Measurements from ENCODE around the gene SCYL3.
A peak's percentile ranks its signal among the peaks of the same experiment; 100 is the strongest.

The SCYL3 gene

DNA sequence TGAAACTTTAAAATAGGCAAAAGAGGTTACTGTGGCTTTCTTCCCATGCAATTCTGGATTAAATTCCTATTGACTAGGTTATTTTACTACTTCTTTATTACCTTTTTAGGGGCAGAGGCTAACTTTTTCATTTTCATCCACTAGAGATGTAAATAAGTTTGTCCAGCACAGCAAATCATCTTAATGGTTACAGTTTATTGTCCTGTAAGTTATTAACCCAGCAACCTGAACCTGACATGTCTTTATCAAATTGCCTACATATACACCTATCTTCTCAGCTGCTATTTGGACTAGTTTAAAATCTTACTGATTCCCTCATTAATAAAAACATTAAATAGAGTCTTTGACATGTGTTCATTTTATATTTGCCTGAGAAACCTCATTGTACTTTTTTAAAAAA lies 6.9 kb upstream of the SCYL3 start:
- FAIRE-seq (no peak), DNase-seq (ENCODE audit: insufficient read length, low spot score) (no peak)

DNA sequence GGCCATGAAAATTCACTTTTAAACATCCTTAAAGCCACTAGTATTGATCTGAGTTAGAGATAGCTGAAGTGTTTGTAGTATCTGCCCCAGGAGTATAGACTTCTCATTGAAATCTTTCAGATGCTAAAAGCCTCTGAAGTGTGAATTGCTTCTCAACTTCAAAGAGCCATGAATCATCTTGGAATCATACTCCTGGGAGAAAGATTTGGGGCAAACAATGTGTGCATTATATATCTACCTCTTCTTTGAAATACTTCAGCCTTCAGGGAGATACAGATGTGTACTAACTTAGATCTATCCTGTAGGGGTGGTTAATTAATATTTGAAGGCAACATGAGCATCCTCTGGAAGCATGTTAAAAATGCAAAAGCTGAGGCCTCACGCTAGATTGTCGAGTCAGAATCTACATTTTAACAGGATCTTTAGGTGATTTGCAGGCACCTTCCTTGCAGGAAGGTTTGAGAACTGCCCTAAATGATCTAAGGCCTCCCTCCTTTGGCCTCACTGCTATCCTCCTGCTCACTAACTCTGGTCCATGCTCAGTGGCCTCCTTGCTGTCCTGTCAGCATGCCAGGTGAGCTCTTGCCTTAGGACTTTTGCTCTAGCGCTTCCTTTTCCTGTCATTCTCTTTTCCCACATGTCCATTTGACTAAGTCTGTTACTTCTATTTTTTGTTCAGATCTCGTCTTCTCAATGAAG lies 6.0 kb upstream of the SCYL3 start:
- FAIRE-seq, result no peak
- DNase-seq (ENCODE audit: insufficient read length, low spot score), result no peak

DNA sequence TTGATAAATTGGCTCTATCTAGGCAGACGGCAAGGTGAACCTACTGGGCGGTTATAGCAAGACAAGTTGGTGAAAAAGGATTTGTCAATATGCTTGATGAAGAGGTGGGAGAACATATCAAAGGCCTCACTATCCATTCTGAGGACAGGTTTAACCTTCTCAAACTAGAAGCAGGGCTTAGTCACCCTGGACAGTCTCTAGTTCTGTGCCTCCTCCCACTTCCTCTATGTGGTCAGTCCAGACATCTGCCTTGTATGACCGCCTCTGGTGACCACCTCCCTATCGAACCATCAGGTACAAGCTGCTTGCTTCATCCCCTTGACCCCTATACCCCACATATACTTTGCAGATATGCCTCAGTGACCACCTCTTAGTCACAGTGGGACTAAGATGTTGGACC lies 2.3 kb upstream of the SCYL3 start:
- no peak for FAIRE-seq
- no peak for DNase-seq (ENCODE audit: insufficient read length, low spot score)

DNA sequence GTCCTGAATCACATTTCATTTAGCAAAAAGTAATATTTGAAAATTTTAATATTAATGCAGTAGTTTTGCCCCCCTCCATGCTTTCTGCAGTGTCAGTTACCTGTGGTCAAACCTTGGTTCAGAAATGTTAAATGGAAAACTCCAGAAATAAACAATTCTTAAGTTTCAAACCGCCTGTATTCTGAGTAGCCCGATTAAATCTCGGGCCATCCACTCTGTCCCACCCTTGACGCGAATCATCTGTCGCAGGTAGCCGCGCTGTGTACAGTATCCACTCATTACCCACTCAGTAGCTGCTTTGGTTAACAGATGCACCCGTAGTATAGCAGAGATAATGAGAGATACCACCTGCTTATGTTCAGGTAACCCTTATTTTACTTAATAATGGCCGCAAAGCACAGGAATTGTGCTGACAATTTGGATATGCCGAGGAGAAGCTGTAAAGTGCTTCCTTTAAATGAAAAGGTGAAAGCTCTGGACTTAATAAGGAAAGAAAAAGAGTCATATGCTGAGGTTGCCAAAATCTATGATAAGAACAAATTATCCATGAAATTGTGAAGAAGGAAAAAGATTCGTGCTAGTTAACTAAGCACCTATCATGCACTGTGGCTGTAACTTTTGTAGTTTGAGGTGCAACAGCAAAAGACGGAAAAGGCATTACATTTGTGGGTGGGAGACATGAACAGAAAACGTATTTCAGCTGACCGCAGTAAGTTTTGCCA lies 889 bp upstream of the SCYL3 start:
- DNase-seq (ENCODE audit: insufficient read length, low spot score) (no peak), FAIRE-seq (peak; percentile 26)

DNA sequence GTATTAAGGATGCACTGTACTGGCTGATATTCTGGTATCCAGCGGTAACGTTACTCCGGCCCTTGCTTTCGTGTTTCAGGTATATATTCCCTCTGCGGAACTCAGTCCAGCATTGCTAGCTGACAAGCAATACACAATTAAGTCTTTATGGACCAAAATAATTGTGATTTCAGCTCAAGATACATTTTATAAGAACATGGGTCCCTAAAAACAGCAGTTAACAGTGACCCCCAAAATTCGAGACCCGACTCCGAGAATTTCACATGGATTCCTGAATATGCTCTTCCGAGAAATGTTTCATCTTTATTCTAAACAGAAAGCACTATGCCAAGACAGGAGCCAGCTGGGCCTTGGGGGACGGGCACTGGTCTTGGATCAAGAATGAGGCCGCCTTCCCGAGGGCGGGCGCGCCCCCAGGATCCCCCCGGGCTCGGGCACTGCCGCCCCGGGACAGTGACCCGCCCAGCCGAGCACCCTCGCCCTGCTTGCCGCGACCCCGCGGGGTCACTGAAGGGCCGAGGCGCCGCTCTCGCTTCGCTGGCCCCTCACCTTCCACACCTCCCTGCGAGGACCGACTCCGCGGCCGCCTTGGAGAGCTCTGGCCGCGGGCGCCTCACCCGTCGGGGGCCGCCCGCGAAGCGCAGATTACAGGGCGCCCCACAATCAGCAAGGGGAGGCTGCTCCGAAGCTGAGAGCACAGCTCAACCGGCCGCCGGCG lies 610 bp downstream of the SCYL3 start:
- DNase-seq (ENCODE audit: insufficient read length, low spot score), result no peak
- FAIRE-seq, result no peak

DNA sequence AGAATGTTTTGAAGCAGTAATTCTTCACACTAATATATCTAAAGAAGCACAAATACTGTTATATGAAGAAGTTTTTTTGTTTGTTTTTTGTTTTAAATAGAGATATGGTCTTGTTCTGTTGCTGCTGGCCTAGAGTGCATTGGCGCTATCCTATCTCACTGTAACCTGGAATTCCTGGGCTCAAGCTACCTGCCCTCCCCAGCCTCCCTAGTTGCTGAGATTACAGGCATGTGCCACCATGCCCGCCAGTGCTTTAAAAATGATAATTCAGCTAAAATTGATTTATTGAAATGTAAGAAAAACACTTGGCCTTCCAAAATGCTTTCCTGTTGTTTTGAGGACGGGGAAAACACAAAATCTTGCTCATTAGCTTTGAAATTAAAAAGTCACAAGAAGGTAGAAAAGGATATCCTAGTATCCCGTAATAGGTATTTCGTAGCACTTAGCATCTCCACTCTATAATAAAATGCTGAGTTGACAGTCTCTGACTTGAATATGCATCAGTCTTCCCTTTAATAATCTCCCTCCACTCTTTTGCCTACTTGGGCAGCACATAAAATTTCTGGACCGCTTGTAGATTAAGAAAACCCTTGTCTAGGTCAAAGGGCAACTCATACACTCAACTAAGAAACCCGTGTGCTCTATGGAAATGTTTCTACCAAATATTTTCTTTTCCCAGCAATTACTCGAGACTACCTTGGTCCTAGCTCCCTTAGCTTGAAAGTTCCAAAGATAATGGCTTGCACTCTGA lies 1.3 kb downstream of the SCYL3 start:
- no peak for DNase-seq (ENCODE audit: insufficient read length, low spot score)
- no peak for FAIRE-seq

DNA sequence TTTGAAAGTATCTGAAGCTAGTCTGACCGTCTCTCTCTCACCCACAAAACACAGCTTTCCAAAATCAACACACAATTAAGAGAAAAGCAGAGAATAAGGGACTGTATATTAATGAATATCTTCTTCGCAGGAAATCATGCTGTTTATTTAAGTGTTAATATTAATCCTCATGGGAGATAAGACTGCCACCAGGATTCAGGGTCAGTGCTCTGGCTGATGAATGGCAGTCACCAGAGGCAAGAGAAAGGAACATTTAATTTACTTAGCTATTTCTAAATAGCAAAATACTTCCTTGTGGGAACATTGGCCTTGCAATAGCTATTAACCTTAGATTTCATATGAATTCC lies 2.2 kb downstream of the SCYL3 start:
- FAIRE-seq (no peak), DNase-seq (ENCODE audit: insufficient read length, low spot score) (no peak)

DNA sequence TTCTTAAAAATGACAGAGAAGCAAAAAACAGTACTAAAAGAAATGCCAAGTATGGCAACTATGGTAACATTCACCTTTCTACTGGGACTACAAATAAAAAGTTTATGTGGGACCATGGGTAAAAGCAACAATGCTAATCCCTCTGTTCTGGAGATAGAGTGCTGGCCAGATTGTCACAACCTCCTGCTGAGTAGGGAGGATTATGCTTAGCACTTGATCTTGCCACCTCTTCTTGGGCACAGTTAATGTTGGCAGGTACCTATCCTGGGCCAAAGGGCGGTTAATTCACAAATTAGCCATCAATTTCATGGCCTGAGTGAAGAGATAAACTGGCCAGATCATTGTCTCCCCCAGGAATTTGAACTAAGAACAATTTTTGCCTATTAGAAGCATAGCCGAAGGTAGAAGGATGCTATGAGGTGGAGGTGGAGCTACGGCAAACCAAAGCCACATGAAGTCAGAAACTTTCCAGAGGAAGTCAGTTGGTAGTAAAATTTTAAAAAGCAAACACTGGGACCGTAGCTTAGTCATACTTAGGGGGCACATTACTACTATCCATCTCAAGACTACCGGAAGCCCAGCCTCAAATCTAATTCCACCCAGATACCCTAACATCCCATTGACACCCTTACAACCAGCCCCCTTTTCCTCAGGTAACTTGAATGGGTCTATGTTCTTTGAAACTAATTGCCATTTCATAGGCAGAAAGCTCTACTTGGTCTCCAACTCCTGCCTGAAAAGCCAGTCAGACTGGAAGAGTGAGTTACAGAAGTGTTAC lies 2.7 kb downstream of the SCYL3 start:
- DNase-seq (ENCODE audit: insufficient read length, low spot score) (no peak), FAIRE-seq (peak; percentile 79)

DNA sequence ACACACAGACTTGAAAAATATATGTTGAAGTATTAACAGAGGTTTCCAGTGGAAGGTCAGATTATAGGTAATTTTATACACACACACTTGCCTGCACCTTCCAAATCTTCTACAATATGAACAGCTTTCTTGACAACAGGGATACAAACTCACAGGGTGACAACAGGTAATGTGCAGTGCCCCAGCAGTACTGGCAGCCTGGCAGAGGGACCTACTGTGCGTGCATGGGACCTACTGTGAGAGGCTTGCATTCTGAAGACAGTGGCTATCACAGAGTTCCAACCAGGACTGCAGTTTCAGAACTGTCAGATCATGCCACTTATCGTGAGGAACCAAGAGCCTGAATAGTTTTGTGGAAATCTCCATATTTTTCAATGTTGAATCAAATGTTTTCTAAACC lies 3.8 kb downstream of the SCYL3 start:
- DNase-seq (ENCODE audit: insufficient read length, low spot score) (no peak), FAIRE-seq (no peak)

DNA sequence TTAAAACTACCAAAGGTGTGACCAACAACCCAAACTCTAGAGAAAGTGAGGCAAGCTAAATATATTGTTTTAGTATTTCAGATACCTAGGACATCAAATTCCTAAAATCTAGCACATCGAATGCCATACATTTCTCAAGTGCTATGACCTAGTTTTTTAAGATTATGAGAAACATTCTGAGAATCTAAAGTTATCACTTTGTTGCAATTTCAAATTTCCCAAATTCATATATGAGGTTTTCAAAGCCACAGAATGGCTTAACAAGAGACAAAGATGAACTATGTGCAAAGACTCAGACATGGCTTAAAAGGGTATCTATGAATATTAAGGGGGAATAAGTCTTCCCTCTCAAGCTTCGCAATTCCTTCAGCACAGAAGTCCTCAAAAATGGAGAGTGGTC lies 6.8 kb downstream of the SCYL3 start:
- no peak for FAIRE-seq
- no peak for DNase-seq (ENCODE audit: insufficient read length, low spot score)

DNA sequence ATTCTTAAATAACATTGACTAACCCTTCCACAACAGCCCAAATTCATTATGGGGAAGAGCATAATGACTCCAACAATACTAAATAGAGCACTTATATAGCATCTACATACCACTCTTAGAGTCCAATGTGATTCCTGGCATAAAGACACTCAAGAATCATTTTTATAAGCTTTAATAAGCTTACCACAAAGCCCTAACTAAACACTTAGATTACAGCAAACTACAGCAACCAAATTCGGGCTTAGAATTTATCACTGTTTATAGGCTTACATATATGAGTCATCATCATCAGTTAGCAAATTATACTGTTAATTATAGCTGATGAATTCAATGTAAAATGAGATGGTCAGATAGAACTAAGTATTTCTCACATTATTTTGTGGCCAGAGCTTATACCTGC lies 7.3 kb downstream of the SCYL3 start:
- DNase-seq (ENCODE audit: insufficient read length, low spot score), result no peak
- no peak for FAIRE-seq

DNA sequence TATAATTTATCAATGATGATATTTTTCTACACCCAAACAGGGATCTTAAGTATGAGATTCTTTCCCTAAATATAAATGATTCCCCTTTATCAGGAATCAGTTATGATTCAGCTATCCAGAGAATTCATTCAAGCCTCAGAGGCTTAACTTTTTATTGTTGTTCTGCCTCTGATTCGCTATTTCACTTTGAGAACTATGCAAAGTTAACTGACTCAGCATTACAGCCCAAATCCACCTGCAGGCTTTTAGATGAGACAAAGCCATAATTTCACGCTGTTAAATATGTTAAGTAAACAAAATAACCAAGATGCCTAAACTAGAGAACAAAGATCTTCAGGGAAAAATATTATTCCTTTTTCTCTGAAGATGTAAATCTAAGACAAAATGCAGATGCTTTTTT lies 8.5 kb downstream of the SCYL3 start:
- DNase-seq (ENCODE audit: insufficient read length, low spot score) (no peak), FAIRE-seq (no peak)

DNA sequence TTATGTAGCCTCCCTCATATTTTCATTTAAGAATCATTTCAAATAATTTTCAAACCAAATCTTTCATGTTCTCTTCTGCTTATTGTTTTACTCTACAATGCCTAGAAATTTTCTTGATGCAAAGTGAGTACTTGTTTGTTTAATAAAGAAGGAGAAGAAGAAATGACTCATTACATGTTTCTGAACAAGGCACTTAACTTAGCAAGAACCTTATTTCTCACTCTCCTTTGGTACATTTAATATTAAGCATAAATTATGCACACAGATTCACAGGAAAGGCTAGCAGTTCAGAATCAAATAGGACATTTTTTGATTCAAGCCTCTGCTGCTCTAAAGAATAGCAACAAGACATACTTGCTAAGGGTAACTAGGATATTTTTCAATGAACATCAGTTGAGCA lies 9.1 kb downstream of the SCYL3 start:
- no peak for FAIRE-seq
- no peak for DNase-seq (ENCODE audit: insufficient read length, low spot score)

DNA sequence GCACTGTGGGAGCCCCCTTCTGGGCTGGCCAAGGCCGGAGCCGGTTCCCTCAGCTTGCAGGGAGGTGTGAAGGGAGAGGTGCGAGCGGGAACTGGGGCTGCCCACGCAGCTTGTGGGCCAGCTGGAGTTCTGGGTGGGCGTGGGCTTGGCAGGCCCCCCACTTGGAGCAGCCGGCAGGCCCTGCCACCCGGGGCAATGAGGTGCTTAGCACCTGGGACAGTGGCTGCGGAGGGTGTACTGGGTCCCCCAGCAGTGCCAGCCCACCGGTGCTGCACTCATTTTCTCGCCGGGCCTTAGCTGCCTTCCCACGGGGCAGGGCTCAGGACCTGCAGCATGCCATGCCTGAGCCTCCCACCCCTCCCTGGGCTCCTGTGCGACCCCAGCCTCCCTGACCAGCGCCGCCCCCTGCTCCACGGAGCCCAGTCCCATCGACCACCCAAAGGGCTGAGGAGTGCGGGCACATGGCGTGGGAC lies 11.6 kb downstream of the SCYL3 start:
- FAIRE-seq (no peak), DNase-seq (ENCODE audit: insufficient read length, low spot score) (no peak)

DNA sequence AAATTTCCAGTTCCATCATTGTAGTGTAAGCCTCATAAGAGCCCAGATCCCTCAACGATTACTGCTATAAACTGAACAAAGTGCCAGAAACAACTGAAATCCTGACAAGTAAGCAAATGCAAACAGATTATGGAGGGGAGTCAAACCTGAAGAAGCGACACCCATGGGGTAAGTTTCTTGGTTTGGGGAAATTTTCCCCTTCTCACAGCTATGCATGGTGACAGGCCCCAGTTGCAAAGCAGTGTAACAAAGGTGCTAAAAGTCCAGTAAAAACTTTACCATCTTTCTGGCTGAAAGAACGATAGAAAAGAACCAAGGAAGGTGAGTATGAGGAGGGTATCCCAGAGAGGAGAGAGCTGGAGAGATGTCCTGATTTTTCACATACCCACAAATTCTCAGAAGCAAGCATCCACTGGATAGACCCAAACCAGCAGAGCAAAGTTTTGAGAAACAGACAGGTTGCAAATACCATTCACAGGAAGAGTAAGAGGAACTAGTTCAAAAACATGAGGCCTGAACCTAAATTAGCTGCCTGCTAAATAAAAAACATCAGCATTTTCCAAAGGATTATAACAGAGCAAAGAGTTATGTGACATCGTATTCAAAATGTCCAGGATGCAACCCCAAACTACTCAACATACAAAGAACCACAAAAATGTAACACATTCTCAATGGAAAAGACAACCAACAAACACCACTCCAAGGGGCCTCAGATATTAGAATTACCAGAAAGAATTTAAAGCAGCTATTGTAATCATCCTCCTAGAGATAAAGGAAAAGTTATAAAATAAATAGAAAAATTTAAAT lies 14.5 kb downstream of the SCYL3 start:
- FAIRE-seq (peak; percentile 54), DNase-seq (ENCODE audit: insufficient read length, low spot score) (no peak)

DNA sequence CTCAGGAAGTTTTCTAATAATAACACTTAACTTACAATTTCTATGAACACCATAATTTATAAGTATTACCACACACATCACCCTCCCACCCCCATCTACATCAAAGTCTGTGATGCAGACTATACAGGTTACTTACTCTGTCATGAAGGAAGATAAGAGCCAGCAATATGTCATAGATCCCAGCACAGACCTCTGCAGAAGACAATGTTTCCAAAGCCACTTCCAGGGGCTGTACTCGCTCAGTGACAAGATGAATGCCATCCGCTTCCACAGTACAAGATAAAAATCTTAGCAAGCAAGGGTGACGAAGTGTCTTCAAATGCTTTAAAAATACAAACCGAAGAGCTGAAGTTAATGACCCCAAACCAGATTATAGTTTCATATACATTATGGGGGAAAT lies 15.2 kb downstream of the SCYL3 start:
- no peak for FAIRE-seq
- no peak for DNase-seq (ENCODE audit: insufficient read length, low spot score)

DNA sequence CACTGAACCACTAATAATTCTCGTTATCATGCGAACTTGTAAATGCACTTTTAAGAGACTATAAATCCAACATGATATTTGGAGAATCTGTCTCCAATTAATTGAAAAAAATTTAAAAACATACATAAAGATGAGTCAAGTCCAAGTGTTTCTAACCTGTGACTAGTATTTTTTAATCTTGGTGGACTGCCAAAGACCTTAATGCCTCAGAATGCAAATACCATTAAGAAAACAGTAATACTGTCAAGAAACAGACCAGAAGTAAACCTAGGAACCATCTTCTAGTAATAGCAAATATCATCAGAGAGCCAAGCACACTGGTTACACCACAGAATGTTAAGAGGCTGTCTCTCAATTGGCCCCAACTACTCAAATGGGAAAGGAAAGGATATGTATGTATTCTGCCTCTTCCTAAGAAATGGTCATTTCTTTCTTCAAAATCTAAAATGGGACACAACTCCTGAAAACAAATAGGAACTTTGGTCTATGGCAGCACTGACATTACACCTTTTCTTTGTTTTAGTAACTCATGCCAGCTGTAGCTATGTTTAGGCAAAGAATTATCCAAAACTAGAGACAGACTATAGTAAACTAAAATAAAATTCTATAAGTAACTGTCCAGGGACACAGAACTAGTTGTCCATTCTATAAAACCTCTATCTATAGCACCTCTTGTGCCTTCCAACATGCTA lies 15.8 kb downstream of the SCYL3 start:
- DNase-seq (ENCODE audit: insufficient read length, low spot score) (no peak), FAIRE-seq (peak; percentile 26)

DNA sequence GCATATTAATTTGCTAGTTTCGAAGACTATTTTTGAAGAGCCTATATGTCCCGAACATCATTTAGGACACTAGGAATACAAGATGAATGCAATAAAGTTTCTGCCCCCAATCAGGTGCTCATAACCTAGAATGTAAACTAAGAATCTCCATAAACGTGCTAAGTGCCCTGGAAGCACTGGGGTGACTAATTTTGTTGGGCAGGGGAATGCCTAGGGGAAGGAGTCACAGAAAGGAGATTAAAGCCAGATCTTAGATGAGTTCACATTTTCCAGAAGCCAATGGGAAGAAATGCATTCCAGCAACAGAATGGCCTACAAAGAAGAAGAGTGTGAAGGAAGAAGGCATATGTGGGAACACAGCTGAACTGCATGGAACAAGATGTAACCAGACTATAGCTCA lies 19.5 kb downstream of the SCYL3 start:
- no peak for FAIRE-seq
- DNase-seq (ENCODE audit: insufficient read length, low spot score), result no peak

DNA sequence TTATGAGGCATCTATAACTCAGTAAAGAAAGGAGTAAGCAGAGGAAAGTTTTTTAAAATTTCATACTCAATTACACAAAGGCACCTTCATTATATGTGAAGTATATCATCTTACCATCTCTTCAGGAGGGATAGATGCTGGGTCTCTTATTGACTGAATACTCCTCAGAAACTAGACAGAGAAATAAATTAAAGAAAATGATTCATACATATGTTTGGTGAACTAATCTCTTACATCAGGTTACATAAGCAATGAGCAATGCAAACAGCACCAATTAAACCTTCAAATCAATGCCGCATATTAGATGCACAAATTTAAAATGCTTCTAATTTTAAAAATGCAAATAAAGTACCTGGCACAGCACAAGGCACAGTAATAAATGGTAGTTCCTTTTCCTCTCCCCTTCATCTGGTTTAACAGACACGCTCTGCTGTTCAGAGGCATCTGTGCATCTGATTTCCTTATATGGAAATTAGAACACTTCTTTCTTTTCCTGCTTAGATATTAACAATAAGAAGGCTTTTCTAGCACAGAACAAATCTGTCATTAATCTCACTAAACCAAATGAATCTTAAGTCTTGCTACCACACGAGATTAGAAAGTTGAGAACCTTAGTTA lies 20.0 kb downstream of the SCYL3 start:
- no peak for DNase-seq (ENCODE audit: insufficient read length, low spot score)
- no peak for FAIRE-seq

Data from GM19239 (cell line).